Cardiac septum (tissue), 1 donor: ENCODE data around the gene TSC22D4. TPM values are rescaled to one million over a fixed set of nuclear protein-coding genes. Genes with fewer than 3 reads are reported as not detected.

Experiments used
- total RNA-seq: library from RNA; stranded (reverse); fragmentation: NEBNext Ultra II Directional; extraction: Animal tissue kit (Norgen Biotek cat#: 25700); gene quantifications from one replicate; pipeline ENCODE4 v1.2.1, GENCODE V29; 2021
- donor health status: DM: no; HTN: no; CAD: no.

TSC22D4 gene
- total RNA-seq, 1 donor from 2014 or later = 35.0 TPM

Other genes with a start within 250 kb of the TSC22D4 start
- gene SPDYE3, start 171.5 kb downstream of the TSC22D4 start, total RNA-seq = not detected
- 11.6 TPM for gene PILRB, start 121.1 kb downstream of the TSC22D4 start, total RNA-seq
- gene PILRA, start 105.7 kb downstream of the TSC22D4 start, total RNA-seq = 2.3 TPM
- gene ZCWPW1, start 50.5 kb downstream of the TSC22D4 start, total RNA-seq = 3.4 TPM
- 19.7 TPM for gene MEPCE, start 49.4 kb downstream of the TSC22D4 start, total RNA-seq
- gene PPP1R35, start 42.7 kb downstream of the TSC22D4 start, total RNA-seq = 15.7 TPM
- gene SPACDR, start 15.0 kb downstream of the TSC22D4 start, total RNA-seq = 1.1 TPM
- gene NYAP1, start 4.7 kb upstream of the TSC22D4 start, total RNA-seq = 0.22 TPM
- gene AGFG2, start 60.0 kb upstream of the TSC22D4 start, total RNA-seq = 28.6 TPM
- not detected for gene SAP25, start 94.7 kb upstream of the TSC22D4 start, total RNA-seq
- 25.8 TPM for gene LRCH4, start 106.9 kb upstream of the TSC22D4 start, total RNA-seq
- gene FBXO24, start 107.1 kb upstream of the TSC22D4 start, total RNA-seq = 0.40 TPM
- gene PCOLCE, start 123.1 kb upstream of the TSC22D4 start, total RNA-seq = 39.5 TPM
- gene MOSPD3, start 133.3 kb upstream of the TSC22D4 start, total RNA-seq = 9.2 TPM
- gene TFR2, start 162.3 kb upstream of the TSC22D4 start, total RNA-seq = 0.13 TPM
- gene ACTL6B, start 177.2 kb upstream of the TSC22D4 start, total RNA-seq = not detected
- gene GNB2, start 194.5 kb upstream of the TSC22D4 start, total RNA-seq = 123 TPM
- 23.9 TPM for gene GIGYF1, start 215.0 kb upstream of the TSC22D4 start, total RNA-seq
- 25.1 TPM for gene POP7, start 226.9 kb upstream of the TSC22D4 start, total RNA-seq
- gene EPO, start 241.3 kb upstream of the TSC22D4 start, total RNA-seq = not detected